Trophoblast cell (in vitro differentiated cells and primary cell): ENCODE data around the gene PAM.

Source experiments
- DNase-seq, 2 donors: peaks; one replicate each; pipeline ENCODE4 v3.0.0-alpha.2; 2016
- H2AFZ ChIP-seq: 2 replicates; pipeline ENCODE4 v1.6.1; 2013; ENCODE audit warnings: low read length, moderate library complexity, mild to moderate bottlenecking; ENCODE audit not compliant: insufficient read depth, poor library complexity
- H2AK5ac ChIP-seq: 2 replicates; pipeline ENCODE4 v1.6.1; 2013; ENCODE audit warnings: mild to moderate bottlenecking, low read length
- H2BK120ac ChIP-seq: 2 replicates; pipeline ENCODE4 v1.6.1; 2013; ENCODE audit warnings: low read length, mild to moderate bottlenecking, moderate library complexity; ENCODE audit not compliant: insufficient read depth, poor library complexity
- H2BK12ac ChIP-seq: 2 replicates; pipeline ENCODE4 v1.6.1; 2013; ENCODE audit warnings: mild to moderate bottlenecking, low read length, moderate library complexity
- H2BK5ac ChIP-seq: 2 replicates; pipeline ENCODE4 v1.6.1; 2013; ENCODE audit warnings: low read length, low read depth, moderate library complexity, mild to moderate bottlenecking; ENCODE audit not compliant: poor library complexity
- H3K14ac ChIP-seq: 2 replicates; pipeline ENCODE4 v1.6.1; 2013; ENCODE audit warnings: mild to moderate bottlenecking, low read length
- H3K18ac ChIP-seq: 2 replicates; pipeline ENCODE4 v1.6.1; 2013; ENCODE audit warnings: mild to moderate bottlenecking, low read length
- H3K23ac ChIP-seq: 2 replicates; pipeline ENCODE4 v1.6.1; 2013; ENCODE audit warnings: low read length
- H3K27ac ChIP-seq: 2 replicates; pipeline ENCODE4 v1.5.1; 2013; ENCODE audit warnings: low read depth, mild to moderate bottlenecking, inconsistent platforms, low read length, moderate library complexity
- H3K27me3 ChIP-seq: 2 replicates; pipeline ENCODE4 v1.6.1; 2013; ENCODE audit warnings: inconsistent platforms, mild to moderate bottlenecking, low read length, moderate library complexity; ENCODE audit not compliant: insufficient read depth
- H3K36me3 ChIP-seq, 2 experiments: 1 replicate in 1 of 2; 2 replicates in 1 of 2; pipeline ENCODE4 v1.6.1; 2013; ENCODE audit warnings: low read length in 2 of 2, mild to moderate bottlenecking in 2 of 2, moderate library complexity in 1 of 2; ENCODE audit not compliant: insufficient read depth in 2 of 2, control insufficient read depth in 1 of 2
- H3K4ac ChIP-seq: 2 replicates; pipeline ENCODE4 v1.6.1; 2013; ENCODE audit warnings: low read depth, mild to moderate bottlenecking, low read length, moderate library complexity
- H3K4me1 ChIP-seq, 2 experiments: 1 replicate in 1 of 2; 2 replicates in 1 of 2; pipeline ENCODE4 v1.6.1; 2013; ENCODE audit warnings: low read length in 2 of 2, mild to moderate bottlenecking in 2 of 2, moderate library complexity in 1 of 2; ENCODE audit not compliant: insufficient read depth in 2 of 2, control insufficient read depth in 1 of 2
- H3K4me2 ChIP-seq: 2 replicates; pipeline ENCODE4 v1.6.1; 2013; ENCODE audit warnings: inconsistent platforms, mild to moderate bottlenecking, low read length, moderate library complexity
- H3K4me3 ChIP-seq: 2 replicates; pipeline ENCODE4 v1.5.1; 2013; ENCODE audit warnings: mild to moderate bottlenecking, low read depth, low read length, inconsistent platforms
- H3K79me1 ChIP-seq: one replicate; pipeline ENCODE4 v1.6.1; 2013; ENCODE audit warnings: low read length
- H3K79me2 ChIP-seq: 2 replicates; pipeline ENCODE4 v1.6.1; 2013; ENCODE audit warnings: low read length, mild to moderate bottlenecking; ENCODE audit not compliant: control insufficient read depth, insufficient read depth, poor library complexity
- H3K9ac ChIP-seq: 2 replicates; pipeline ENCODE4 v1.6.1; 2013; ENCODE audit warnings: mild to moderate bottlenecking, low read length
- H3K9me3 ChIP-seq: 2 replicates; pipeline ENCODE4 v1.6.1; 2013; ENCODE audit warnings: low read depth, mild to moderate bottlenecking, control low read depth, inconsistent platforms, low read length; ENCODE audit not compliant: insufficient read depth
- H4K12ac ChIP-seq: 2 replicates; pipeline ENCODE4 v1.6.1; 2013; ENCODE audit warnings: low read depth, mild to moderate bottlenecking, low read length, moderate library complexity
- H4K8ac ChIP-seq: 2 replicates; pipeline ENCODE4 v1.6.1; 2013; ENCODE audit warnings: low read depth, mild to moderate bottlenecking, low read length, moderate library complexity
- H4K91ac ChIP-seq: one replicate; pipeline ENCODE4 v1.6.1; 2013; ENCODE audit warnings: low read depth, mild to moderate bottlenecking, low read length, moderate library complexity
- WGBS: extraction: QIAGEN DNeasy Blood & Tissue Kit; methylation state at CpG from one replicate; pipeline ENCODE4 v1.1.7; 2013; ENCODE audit warnings: missing lambda C conversion rate; ENCODE audit not compliant: insufficient read length, insufficient coverage; ENCODE audit errors: extremely low coverage; 5-methylcytosine and 5-hydroxymethylcytosine counted together

The PAM gene

GRCh38 chr5:102932781-102933180 is 177.7 kb downstream of the PAM start:
- Histone ChIP-seq H3K18ac (no peak overlapping the region), H3K23ac (no peak overlapping the region), H3K79me2 (no peaks in the 10 kb centered on the region), H3K14ac (no peak overlapping the region), H3K4me2 (no peak overlapping the region), H2BK120ac (no peak overlapping the region), H3K27me3 (no peaks in the 10 kb centered on the region), H2AK5ac (no peak overlapping the region), H3K4me3 (no peak overlapping the region), H4K8ac (no peak overlapping the region), H3K79me1 (no peaks in the 10 kb centered on the region), H3K4ac (no peak overlapping the region), H3K4me1 (peaks cover 0 to 3% of the 10 kb centered on the region in 2 experiments), H4K12ac (no peak overlapping the region), H3K27ac (no peak overlapping the region), H3K9ac (no peak overlapping the region), H4K91ac (no peak overlapping the region), H2BK5ac (no peak overlapping the region), H2AFZ (no peak overlapping the region), H3K36me3 (no peaks in the 10 kb centered on the region), H3K9me3 (no peaks in the 10 kb centered on the region), H2BK12ac (no peak overlapping the region)
- DNase-seq: no peak
- no CpG with 5 or more reads among the region's 6 CpGs for WGBS

GRCh38 chr5:102933316-102933715 is 178.2 kb downstream of the PAM start:
- no peak overlapping the region for H3K4ac ChIP-seq
- no peak overlapping the region for H3K27ac ChIP-seq
- H3K18ac ChIP-seq: no peak overlapping the region
- H2AFZ ChIP-seq: no peak overlapping the region
- H3K27me3 ChIP-seq: no peaks in the 10 kb centered on the region
- no peak overlapping the region for H4K8ac ChIP-seq
- no peak overlapping the region for H3K9ac ChIP-seq
- H3K79me2 ChIP-seq: no peaks in the 10 kb centered on the region
- H3K4me2 ChIP-seq: no peak overlapping the region
- no peak overlapping the region for H4K91ac ChIP-seq
- H4K12ac ChIP-seq: no peak overlapping the region
- no peak overlapping the region for H3K23ac ChIP-seq
- H3K79me1 ChIP-seq: no peaks in the 10 kb centered on the region
- no peak overlapping the region for H2BK5ac ChIP-seq
- H2BK120ac ChIP-seq: no peak overlapping the region
- peaks cover 0 to 3% of the 10 kb centered on the region in 2 experiments for H3K4me1 ChIP-seq
- no peaks in the 10 kb centered on the region for H3K9me3 ChIP-seq
- H2AK5ac ChIP-seq: no peak overlapping the region
- no CpG with 5 or more reads among the region's 1 CpG for WGBS
- no peak overlapping the region for H2BK12ac ChIP-seq
- DNase-seq: no peak
- no peak overlapping the region for H3K4me3 ChIP-seq
- H3K14ac ChIP-seq: no peak overlapping the region
- no peaks in the 10 kb centered on the region for H3K36me3 ChIP-seq

GRCh38 chr5:102933721-102934459 is 178.8 kb downstream of the PAM start:
- Histone ChIP-seq H3K27me3 (no peaks in the 10 kb centered on the region), H3K23ac (no peak overlapping the region), H4K12ac (no peak overlapping the region), H2BK120ac (no peak overlapping the region), H3K9ac (no peak overlapping the region), H3K36me3 (no peaks in the 10 kb centered on the region), H3K79me1 (no peaks in the 10 kb centered on the region), H2BK12ac (no peak overlapping the region), H3K4me1 (peaks cover 0 to 3% of the 10 kb centered on the region in 2 experiments), H3K79me2 (no peaks in the 10 kb centered on the region), H3K9me3 (no peaks in the 10 kb centered on the region), H3K4me3 (no peak overlapping the region), H2AK5ac (no peak overlapping the region), H4K91ac (no peak overlapping the region), H3K14ac (no peak overlapping the region), H2AFZ (no peak overlapping the region), H3K18ac (no peak overlapping the region), H3K4ac (no peak overlapping the region), H3K27ac (no peak overlapping the region), H3K4me2 (no peak overlapping the region), H2BK5ac (no peak overlapping the region), H4K8ac (no peak overlapping the region)
- no CpG with 5 or more reads among the region's 6 CpGs for WGBS
- no peak for DNase-seq

DNA sequence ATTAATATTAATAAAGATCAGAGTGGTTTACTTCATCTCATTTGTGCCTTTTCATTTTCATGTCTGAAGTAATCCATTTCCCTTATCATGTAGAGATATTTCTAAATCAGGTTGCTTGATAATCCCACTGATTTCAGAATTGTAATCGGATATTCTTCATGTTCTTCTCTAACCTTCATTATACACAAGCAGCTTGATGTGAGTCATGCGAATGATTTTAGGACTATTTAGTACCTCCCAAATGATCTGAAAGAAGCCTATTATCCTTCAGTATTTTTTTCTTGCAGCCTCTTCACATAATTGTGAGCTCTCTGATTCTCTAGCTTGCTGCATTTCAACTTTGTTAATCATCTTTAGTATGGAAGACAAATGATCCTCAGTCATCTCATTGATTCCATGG is 182.8 kb downstream of the PAM start:
- H3K9me3 ChIP-seq: no peaks in the 10 kb centered on the region
- H3K18ac ChIP-seq: no peak overlapping the region
- H3K79me1 ChIP-seq: no peaks in the 10 kb centered on the region
- no peak overlapping the region for H3K14ac ChIP-seq
- H3K23ac ChIP-seq: no peak overlapping the region
- WGBS: no CpG with 5 or more reads among the region's 2 CpGs
- no peak for DNase-seq
- H2AK5ac ChIP-seq: no peak overlapping the region
- H3K9ac ChIP-seq: no peak overlapping the region
- H2BK12ac ChIP-seq: no peak overlapping the region
- H3K27ac ChIP-seq: no peak overlapping the region
- no peak overlapping the region for H4K12ac ChIP-seq
- no peak overlapping the region for H2AFZ ChIP-seq
- no peak overlapping the region for H3K4me3 ChIP-seq
- H2BK120ac ChIP-seq: no peak overlapping the region
- H3K36me3 ChIP-seq: no peaks in the 10 kb centered on the region
- H3K27me3 ChIP-seq: no peaks in the 10 kb centered on the region
- H4K91ac ChIP-seq: no peak overlapping the region
- H3K4ac ChIP-seq: no peak overlapping the region
- H3K4me1 ChIP-seq: no peaks in the 10 kb centered on the region
- H3K79me2 ChIP-seq: no peaks in the 10 kb centered on the region
- no peak overlapping the region for H3K4me2 ChIP-seq
- H2BK5ac ChIP-seq: no peak overlapping the region
- H4K8ac ChIP-seq: no peak overlapping the region
